GM19099 (cell line): ENCODE results near the gene CABP7.
A peak's percentile ranks its signal among the peaks of the same experiment; 100 is the strongest.

Experiments
- POLR2A ChIP-seq: IDR thresholded peaks from 3 replicates; pipeline ENCODE4 v1.6.1; 2011; ENCODE audit warnings: low read depth; ENCODE audit not compliant: insufficient read length; ENCODE audit errors: extremely low read depth

The CABP7 gene

GRCh38 chr22:29767171-29768051 lies 47.6 kb downstream of the CABP7 start, which contains the start of gene UQCR10:
Gene UQCR10, plus strand, starts transcription at chr22:29767369. Its CDS starts 30 bp downstream, at chr22:29767399.
- TF ChIP-seq POLR2A = peak; percentile 86

- no peak for TF ChIP-seq POLR2A
Measured at GRCh38 chr22:29768052-29768693, 48.4 kb downstream of the CABP7 start.

- no peak for TF ChIP-seq POLR2A
Measured at GRCh38 chr22:29769723-29770321, 50.0 kb downstream of the CABP7 start.

- no peak for TF ChIP-seq POLR2A
Measured at GRCh38 chr22:29772170-29772641, 52.4 kb downstream of the CABP7 start.

- TF ChIP-seq POLR2A = no peak
Measured at GRCh38 chr22:29773233-29773632, 53.4 kb downstream of the CABP7 start.

- no peak for TF ChIP-seq POLR2A
Measured at GRCh38 chr22:29780220-29780619, 60.4 kb downstream of the CABP7 start.

- TF ChIP-seq POLR2A = no peak
Measured at GRCh38 chr22:29780748-29781676, 61.2 kb downstream of the CABP7 start.
